Heart right ventricle (tissue), 16 donors: Measurements from ENCODE around the gene MAP7D1. TPM values are rescaled to one million over a fixed set of nuclear protein-coding genes. Genes with fewer than 3 reads are reported as not detected.
A peak's percentile ranks its signal among the peaks of the same experiment; 100 is the strongest.

Experiments used
- ATAC-seq, 8 donors: fragments of 200-7000 bp; cut with Tn5 transposase; one replicate each; pipeline ENCODE4 v1.9.1; 2020; ENCODE audit warnings: mild to moderate bottlenecking in 8 of 8, moderate library complexity in 8 of 8, moderate number of reproducible peaks in 1 of 8
- DNase-seq, 2 donors: peaks; one replicate each; pipeline ENCODE4 v3.0.0-alpha.2; 2020
- H3K27ac ChIP-seq, 10 donors: fragments of 200-600 bp; sonication (generic) in 2 of 10; one replicate each; pipeline versions ENCODE4 v1.5.0 to v1.8.0; 2020 to 2022; ENCODE audit warnings: mild to moderate bottlenecking in 3 of 10
- H3K27me3 ChIP-seq, 7 donors: fragments of 200-600 bp; one replicate each; pipeline ENCODE4 v1.8.0; 2021 to 2022; ENCODE audit warnings: mild to moderate bottlenecking in 2 of 7
- H3K36me3 ChIP-seq, 9 donors: fragments of 200-600 bp; sonication (generic) in 1 of 9; one replicate each; pipeline versions ENCODE4 v1.5.0 to v1.8.0; 2020 to 2022; ENCODE audit warnings: mild to moderate bottlenecking in 2 of 9
- H3K4me1 ChIP-seq, 9 donors: fragments of 200-600 bp; sonication (generic) in 1 of 9; one replicate each; pipeline versions ENCODE4 v1.5.0 to v1.8.0; 2020 to 2022; ENCODE audit warnings: mild to moderate bottlenecking in 4 of 9
- H3K4me3 ChIP-seq, 10 donors: fragments of 200-600 bp; sonication (generic) in 2 of 10; one replicate each; pipeline versions ENCODE4 v1.5.0 to v1.8.0; 2020 to 2022; ENCODE audit warnings: mild to moderate bottlenecking in 7 of 10, moderate library complexity in 2 of 10
- H3K9me3 ChIP-seq, 11 donors: fragments of 200-600 bp in 10 of 11; sonication (generic) in 2 of 11; one replicate each; pipeline versions ENCODE4 v1.5.0 to v1.8.0; 2013 to 2022; ENCODE audit warnings: mild to moderate bottlenecking in 2 of 11, control low read depth in 1 of 11, moderate library complexity in 1 of 11
- WGBS, 2 donors: extraction: QIAGEN DNeasy Blood & Tissue Kit; methylation state at CpG; one replicate each; pipeline ENCODE4 v1.1.7; 2013; ENCODE audit warnings: inconsistent platforms in 1 of 2; 5-methylcytosine and 5-hydroxymethylcytosine counted together
- intact Hi-C, 10 donors: fragments of 100-400 bp; cut with DNase I; formaldehyde crosslinking; loops; one replicate each; pipeline versions ENCODE4 v1.11.1 to v1.14.2; 2022
- polyA plus RNA-seq, 2 donors: library from polyadenylated mRNA; stranded (reverse); fragments of 200-250 nt; gene quantifications; one replicate each; pipeline ENCODE4 v1.2.3, GENCODE V29; 2013
- total RNA-seq, 10 donors: library from RNA; stranded (reverse); fragmentation: NEBNext Ultra II Directional in 3 of 10; extraction: Animal tissue kit (Norgen Biotek cat#: 25700) in 3 of 10; gene quantifications; one replicate each; pipeline versions ENCODE4 v1.2.1 to v1.2.4, GENCODE V29; 2021 to 2023
- TF ChIP-seq, protein P1 (sequence below), 9 donors: fragments of 200-600 bp; sonication (generic) in 2 of 9; IDR thresholded peaks; one replicate each; pipeline versions ENCODE4 v1.5.0 to v1.8.0; 2021 to 2022; ENCODE audit warnings: antibody characterized with exemption in 9 of 9, mild to moderate bottlenecking in 5 of 9, moderate library complexity in 1 of 9
- donor health status: Arrhythmogenic right ventricular cardiomyopathy.
- donor health status: ischemic (EF 13 %, LVEDD 7.1; RV severe dilation, severe dysfunction).
- donor health status: healthy with polysubstance abuse.
- donor health status: DM: no; HTN: yes; CAD: no.
- donor health status: DM: no; HTN: no; CAD: no.
- donor health status: ischemic (EF 25% LVEDD 6.9; RV normal size, moderate dysfunction).
- donor health status: ischemic (EF 25% LVEDD 5.7; RV mildly dilated, moderate dysfunction).
- donor health status: healthy.
- donor health status: DM: yes; HTN: yes; CAD: no.
- donor health status: Ischemic cardiomyopathy.
- donor health status: ischemic (EF 35%, LVEDD 5.7; RV mildly dilated, moderate dysfunction).
- donor health status: nonischemic (EF 11% LVEDD 7.7; RV severe dilation, severe dysfunction).
- donor health status: DM: yes; HTN: yes; CAD: no.
- donor health status: PGD.
- donor health status: ischemic (EF 29% LVEDD 5.4; RV normal size, mild dysfunction).
- donor health status: nonischemic (EF 23%, LVEDD 6.1; RV moderate dilation, normal function).

MAP7D1 gene
- total and polyA plus RNA-seq, 12 donors, result 176 to 364 (median 320) TPM

DNA sequence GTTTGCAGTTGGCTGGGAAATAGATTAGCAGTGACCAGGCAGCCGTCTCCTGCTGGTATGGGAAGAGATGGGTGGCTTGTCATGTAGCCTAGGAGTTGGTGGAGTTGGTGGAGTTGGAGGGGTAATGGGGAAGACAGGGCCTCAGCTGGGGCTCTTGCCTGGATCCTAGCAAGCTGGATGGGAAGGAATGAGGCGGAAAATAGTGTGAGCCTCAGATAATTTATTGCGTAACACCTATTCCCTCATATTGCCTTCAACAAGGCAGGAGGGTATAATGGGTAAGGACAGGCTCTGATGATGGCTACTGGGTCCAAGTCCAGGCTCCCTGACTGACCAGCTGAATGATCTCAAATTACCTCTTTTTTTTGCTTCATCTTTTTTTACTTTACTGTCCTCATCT is 12.6 kb downstream of the MAP7D1 start:
- Histone ChIP-seq H3K4me3 (no peak overlapping the region), H3K36me3 (peaks cover 4 to 68% (median 26%) of the 10 kb centered on the region in 9 donors), H3K9me3 (no peaks in the 10 kb centered on the region), H3K27ac (peak overlapping the region in 9 of 10 donors; percentile 6 to 100 (median 86)), H3K4me1 (peaks cover 20 to 100% (median 87%) of the 10 kb centered on the region in 9 donors), H3K27me3 (no peaks in the 10 kb centered on the region)
- 67 to 78% methylated on average over 3 of the region's 3 CpGs for WGBS, 2 donors
- DNase-seq, result no peak
- ATAC-seq, result no peak
- intact Hi-C loops, result no loop called here
- TF ChIP-seq, protein P1, sequence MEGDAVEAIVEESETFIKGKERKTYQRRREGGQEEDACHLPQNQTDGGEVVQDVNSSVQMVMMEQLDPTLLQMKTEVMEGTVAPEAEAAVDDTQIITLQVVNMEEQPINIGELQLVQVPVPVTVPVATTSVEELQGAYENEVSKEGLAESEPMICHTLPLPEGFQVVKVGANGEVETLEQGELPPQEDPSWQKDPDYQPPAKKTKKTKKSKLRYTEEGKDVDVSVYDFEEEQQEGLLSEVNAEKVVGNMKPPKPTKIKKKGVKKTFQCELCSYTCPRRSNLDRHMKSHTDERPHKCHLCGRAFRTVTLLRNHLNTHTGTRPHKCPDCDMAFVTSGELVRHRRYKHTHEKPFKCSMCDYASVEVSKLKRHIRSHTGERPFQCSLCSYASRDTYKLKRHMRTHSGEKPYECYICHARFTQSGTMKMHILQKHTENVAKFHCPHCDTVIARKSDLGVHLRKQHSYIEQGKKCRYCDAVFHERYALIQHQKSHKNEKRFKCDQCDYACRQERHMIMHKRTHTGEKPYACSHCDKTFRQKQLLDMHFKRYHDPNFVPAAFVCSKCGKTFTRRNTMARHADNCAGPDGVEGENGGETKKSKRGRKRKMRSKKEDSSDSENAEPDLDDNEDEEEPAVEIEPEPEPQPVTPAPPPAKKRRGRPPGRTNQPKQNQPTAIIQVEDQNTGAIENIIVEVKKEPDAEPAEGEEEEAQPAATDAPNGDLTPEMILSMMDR (IDR thresholded peaks at IDR 0.05), result no peak

DNA sequence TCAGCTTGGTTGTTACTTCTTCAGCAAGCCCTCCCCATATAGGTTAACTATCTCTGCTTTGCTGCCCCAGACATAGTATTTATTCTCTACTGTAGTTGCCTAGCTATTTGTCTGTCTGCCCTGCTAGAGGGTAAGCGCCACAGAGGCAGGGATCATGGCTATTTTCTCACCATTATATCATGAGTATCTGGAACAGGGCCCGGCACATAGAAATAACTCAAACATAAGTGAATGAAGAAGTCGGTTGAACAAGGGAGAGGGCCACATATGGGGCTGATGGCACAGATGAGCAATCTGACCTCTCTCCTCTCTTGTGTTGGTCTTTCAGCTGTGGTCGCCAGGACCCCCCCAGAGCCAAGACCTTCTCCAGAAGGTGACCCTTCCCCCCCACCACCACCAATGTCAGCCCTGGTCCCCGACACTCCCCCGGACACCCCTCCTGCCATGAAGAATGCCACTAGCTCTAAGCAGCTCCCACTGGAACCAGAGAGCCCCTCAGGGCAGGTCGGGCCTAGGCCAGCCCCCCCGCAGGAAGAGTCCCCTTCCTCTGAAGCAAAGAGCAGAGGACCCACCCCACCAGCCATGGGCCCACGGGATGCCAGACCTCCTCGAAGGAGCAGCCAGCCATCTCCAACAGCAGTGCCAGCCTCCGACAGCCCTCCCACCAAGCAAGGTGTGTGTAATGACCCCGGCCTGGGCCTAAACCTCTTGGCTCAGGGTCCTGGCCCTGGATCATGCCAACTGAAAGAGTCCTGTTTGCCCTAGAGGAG is 14.9 kb downstream of the MAP7D1 start:
- Histone ChIP-seq H3K4me3 (no peak overlapping the region), H3K36me3 (peaks cover 4 to 91% (median 45%) of the 10 kb centered on the region in 9 donors), H3K9me3 (no peaks in the 10 kb centered on the region), H3K27me3 (no peaks in the 10 kb centered on the region), H3K4me1 (peaks cover 32 to 100% (median 90%) of the 10 kb centered on the region in 9 donors), H3K27ac (peak overlapping the region; percentile 59 to 100 (median 86))
- no peak for DNase-seq
- peak; percentile 19 to 71 (median 52) for ATAC-seq
- TF ChIP-seq, protein P1 (IDR thresholded peaks at IDR 0.05), result no peak
- 49 to 66% methylated on average over 12 of the region's 12 CpGs for WGBS, 2 donors
- intact Hi-C loops, result loop anchor here in 1 of 10 donors (5.0 kb wide), 1 partner anchor 66 kb away; no protein-coding TSS in a partner anchor

DNA sequence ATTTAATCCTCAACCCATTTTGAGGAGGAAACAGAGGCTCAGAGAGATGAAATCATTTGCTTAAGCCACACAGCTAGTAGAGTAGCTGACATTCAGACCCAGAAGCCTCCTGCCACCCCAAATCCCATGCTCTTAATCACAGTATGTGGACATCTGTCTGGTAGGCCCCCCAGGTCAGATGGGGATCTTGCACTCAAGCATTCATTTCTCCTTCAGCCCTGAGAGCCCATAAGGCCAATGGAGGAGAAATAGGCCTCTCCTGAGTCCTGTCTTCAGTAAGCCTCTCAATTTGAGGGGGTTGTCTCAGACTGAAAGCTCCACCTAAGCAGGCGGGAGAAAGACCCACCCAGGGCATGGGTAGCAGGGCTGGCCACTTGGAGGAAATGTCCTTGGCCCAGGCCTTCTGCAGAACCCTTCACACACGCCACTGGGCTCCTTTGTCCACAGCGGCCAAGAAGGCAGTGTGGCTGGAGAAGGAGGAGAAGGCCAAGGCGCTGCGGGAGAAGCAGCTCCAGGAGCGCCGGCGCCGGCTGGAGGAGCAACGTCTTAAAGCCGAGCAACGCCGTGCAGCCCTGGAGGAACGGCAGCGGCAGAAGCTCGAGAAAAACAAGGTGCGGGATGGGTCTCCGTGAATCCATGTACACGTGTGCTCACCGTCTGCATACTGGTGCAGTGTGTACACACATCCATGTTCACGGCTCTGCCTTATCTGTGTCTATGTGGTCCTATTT is 16.2 kb downstream of the MAP7D1 start:
- Histone ChIP-seq H3K27me3 (no peaks in the 10 kb centered on the region), H3K27ac (peak overlapping the region in 9 of 10 donors; percentile 7 to 100 (median 87)), H3K4me3 (no peak overlapping the region), H3K4me1 (peaks cover 39 to 98% (median 84%) of the 10 kb centered on the region in 9 donors), H3K36me3 (peaks cover 13 to 98% (median 54%) of the 10 kb centered on the region in 9 donors), H3K9me3 (no peaks in the 10 kb centered on the region)
- DNase-seq (no peak), ATAC-seq (no peak)
- intact Hi-C loops, result loop anchor here in 1 of 10 donors (5.0 kb wide), 1 partner anchor 65 kb away; no protein-coding TSS in a partner anchor
- 90 to 92% methylated on average over 21 of the region's 21 CpGs for WGBS, 2 donors
- TF ChIP-seq, protein P1 (IDR thresholded peaks at IDR 0.05), result no peak

DNA sequence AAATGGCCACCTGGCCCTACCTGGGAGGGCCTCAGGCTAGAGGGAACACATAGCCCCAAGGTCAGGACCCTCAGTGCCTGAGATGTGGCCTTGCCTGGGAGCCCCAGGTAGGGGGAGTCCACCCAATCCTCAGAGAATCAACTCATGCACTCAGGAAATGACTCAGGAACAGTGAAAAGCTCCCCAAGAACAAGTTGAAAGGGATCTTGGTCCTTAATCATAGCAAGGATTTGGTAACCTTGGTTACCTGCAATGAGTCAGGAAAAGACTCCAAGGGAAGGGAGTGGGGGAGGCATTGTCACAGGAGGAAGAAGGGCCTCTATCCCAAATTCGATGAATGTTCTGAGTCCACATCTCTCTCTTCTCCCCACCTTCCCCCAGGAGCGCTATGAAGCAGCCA is 17.0 kb downstream of the MAP7D1 start:
- TF ChIP-seq, protein P1 (IDR thresholded peaks at IDR 0.05), result no peak
- H3K9me3 ChIP-seq, result no peaks in the 10 kb centered on the region
- peaks cover 13 to 98% (median 62%) of the 10 kb centered on the region in 9 donors for H3K36me3 ChIP-seq
- peak overlapping the region in 9 of 10 donors; percentile 7 to 100 (median 87) for H3K27ac ChIP-seq
- ATAC-seq, result no peak
- intact Hi-C loops, result loop anchor here in 1 of 10 donors (5.0 kb wide), 1 partner anchor 64 kb away; no protein-coding TSS in a partner anchor
- H3K4me1 ChIP-seq, result peaks cover 39 to 98% (median 79%) of the 10 kb centered on the region in 9 donors
- WGBS, 2 donors, result 76 to 80% methylated on average over 2 of the region's 2 CpGs
- DNase-seq, result no peak
- no peak overlapping the region for H3K4me3 ChIP-seq
- no peaks in the 10 kb centered on the region for H3K27me3 ChIP-seq
